Measurements from ENCODE around the gene TMEM53. TPM values are rescaled to one million over a fixed set of nuclear protein-coding genes. Genes with fewer than 3 reads are reported as not detected.

Gene TMEM53
- total RNA-seq, 2 experiments from 2014 or later = 0.64 to 1.2 TPM

DNA sequence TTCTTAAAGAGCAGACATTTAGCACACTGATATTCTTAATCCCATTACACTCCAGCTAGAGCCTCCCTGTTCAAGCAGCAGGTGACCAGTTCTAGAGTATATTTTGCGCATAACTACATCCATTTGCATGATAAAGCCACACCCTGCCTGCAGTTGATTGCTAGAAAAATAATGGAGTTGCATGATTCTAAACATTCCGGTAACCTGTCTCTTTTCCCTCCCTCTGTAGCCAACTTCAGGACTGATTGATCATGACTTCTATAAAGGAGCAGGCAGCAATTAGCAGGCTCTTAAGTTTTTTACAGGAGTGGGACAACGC lies 15.1 kb upstream of the TMEM53 start:
- Histone ChIP-seq H3K27me3 (ENCODE audit: control insufficient read depth in 1 of 2, insufficient read depth in 2 of 2, low read length in 2 of 2) (no peaks in the 10 kb centered on the region), H3K27ac (ENCODE audit: low read depth in 1 of 2, low read length in 2 of 2) (no peak overlapping the region), H3K4me1 (ENCODE audit: insufficient read depth, low read length) (no peaks in the 10 kb centered on the region), H3K4me3 (ENCODE audit: low read length) (no peak overlapping the region), H3K36me3 (ENCODE audit: insufficient read depth, low read length) (no peaks in the 10 kb centered on the region), H3K9me3 (ENCODE audit: control insufficient read depth in 1 of 2, insufficient read depth in 1 of 2, low read length in 2 of 2) (no peaks in the 10 kb centered on the region)
- Mint-ChIP-seq H3K4me3 (no peak overlapping the region), H3K27ac (no peak overlapping the region), H3K36me3 (ENCODE audit: low read depth) (no peaks in the 10 kb centered on the region), H3K4me1 (ENCODE audit: low read depth) (no peaks in the 10 kb centered on the region), H3K9me3 (no peaks in the 10 kb centered on the region), H3K27me3 (peaks cover 5% of the 10 kb centered on the region)
- TF ChIP-seq, protein P1, sequence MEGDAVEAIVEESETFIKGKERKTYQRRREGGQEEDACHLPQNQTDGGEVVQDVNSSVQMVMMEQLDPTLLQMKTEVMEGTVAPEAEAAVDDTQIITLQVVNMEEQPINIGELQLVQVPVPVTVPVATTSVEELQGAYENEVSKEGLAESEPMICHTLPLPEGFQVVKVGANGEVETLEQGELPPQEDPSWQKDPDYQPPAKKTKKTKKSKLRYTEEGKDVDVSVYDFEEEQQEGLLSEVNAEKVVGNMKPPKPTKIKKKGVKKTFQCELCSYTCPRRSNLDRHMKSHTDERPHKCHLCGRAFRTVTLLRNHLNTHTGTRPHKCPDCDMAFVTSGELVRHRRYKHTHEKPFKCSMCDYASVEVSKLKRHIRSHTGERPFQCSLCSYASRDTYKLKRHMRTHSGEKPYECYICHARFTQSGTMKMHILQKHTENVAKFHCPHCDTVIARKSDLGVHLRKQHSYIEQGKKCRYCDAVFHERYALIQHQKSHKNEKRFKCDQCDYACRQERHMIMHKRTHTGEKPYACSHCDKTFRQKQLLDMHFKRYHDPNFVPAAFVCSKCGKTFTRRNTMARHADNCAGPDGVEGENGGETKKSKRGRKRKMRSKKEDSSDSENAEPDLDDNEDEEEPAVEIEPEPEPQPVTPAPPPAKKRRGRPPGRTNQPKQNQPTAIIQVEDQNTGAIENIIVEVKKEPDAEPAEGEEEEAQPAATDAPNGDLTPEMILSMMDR (IDR thresholded peaks at IDR 0.05) = no peak
- DNase-seq (no peak), ATAC-seq (ENCODE audit: poor library complexity) (no peak)
- POLR2A ChIA-PET = no interaction called here
- CTCF ChIA-PET = no interaction called here
- intact Hi-C loops (cut with DNase I, micrococcal nuclease) = no loop called here

DNA sequence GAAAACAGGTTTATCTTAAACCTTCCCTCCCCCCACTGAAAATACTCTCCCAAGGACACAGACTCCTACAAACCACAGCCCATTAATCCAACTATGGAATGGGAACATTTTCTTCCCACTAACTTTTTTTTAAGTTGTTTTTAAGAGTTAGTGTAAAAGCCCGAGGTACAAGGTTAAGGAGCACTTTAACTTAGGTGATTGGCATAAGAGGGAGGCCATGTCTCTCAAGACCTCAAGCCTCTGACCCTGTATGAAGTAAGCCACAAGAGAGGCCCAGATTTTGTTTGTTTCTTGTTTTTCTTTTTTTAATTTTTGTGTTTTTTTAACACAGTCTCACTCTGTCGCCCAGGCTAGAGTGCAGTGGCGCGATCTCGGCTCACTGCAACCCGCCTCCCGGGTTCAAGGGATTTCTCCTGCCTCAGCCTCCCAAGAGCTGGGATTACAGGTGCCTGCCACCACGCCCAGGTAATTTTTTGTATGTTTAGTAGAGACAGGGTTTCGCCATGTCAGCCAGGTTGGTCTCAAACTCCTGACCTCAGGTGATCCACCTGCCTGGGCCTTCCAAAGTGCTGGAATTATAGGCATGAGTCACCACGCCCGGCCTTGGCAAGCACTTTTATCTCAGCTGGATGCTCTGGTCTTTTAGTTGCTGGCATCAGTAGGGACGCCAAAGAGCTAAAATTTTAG lies 14.6 kb upstream of the TMEM53 start:
- H3K27ac Mint-ChIP-seq = no peak overlapping the region
- POLR2A ChIA-PET = no interaction called here
- TF ChIP-seq, protein P1 (IDR thresholded peaks at IDR 0.05) = no peak
- no peak overlapping the region for H3K4me3 Mint-ChIP-seq
- intact Hi-C loops (cut with DNase I, micrococcal nuclease) = no loop called here
- no peaks in the 10 kb centered on the region for H3K4me1 Mint-ChIP-seq (ENCODE audit: low read depth)
- Histone ChIP-seq H3K4me1 (ENCODE audit: insufficient read depth, low read length) (no peaks in the 10 kb centered on the region), H3K9me3 (ENCODE audit: control insufficient read depth in 1 of 2, insufficient read depth in 1 of 2, low read length in 2 of 2) (no peaks in the 10 kb centered on the region), H3K4me3 (ENCODE audit: low read length) (no peak overlapping the region), H3K27me3 (ENCODE audit: control insufficient read depth in 1 of 2, insufficient read depth in 2 of 2, low read length in 2 of 2) (no peaks in the 10 kb centered on the region), H3K27ac (ENCODE audit: low read depth in 1 of 2, low read length in 2 of 2) (no peak overlapping the region), H3K36me3 (ENCODE audit: insufficient read depth, low read length) (no peaks in the 10 kb centered on the region)
- H3K27me3 Mint-ChIP-seq = peaks cover 5% of the 10 kb centered on the region
- H3K9me3 Mint-ChIP-seq = no peaks in the 10 kb centered on the region
- no peaks in the 10 kb centered on the region for H3K36me3 Mint-ChIP-seq (ENCODE audit: low read depth)
- CTCF ChIA-PET = no interaction called here
- DNase-seq (no peak), ATAC-seq (ENCODE audit: poor library complexity) (no peak)

DNA sequence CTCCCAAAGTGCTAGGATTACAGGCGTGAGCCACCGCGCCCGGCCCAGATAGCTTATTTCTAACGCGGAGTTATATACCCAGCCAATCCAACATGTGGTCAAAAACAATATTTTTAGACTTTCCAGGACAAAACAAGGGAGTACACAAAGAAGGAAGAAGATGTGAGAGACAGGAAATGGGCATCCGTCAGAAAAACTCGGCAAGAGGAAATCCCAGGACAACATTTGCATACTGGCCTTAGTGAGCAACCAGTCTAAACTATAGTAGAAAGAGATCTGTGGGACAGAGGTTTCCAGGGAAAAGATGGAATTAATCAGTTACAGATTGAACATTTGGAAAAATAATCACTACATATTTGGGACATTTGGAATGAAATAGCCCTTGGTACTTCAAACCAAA lies 11.6 kb upstream of the TMEM53 start:
- Histone ChIP-seq H3K9me3 (ENCODE audit: control insufficient read depth in 1 of 2, insufficient read depth in 1 of 2, low read length in 2 of 2) (no peaks in the 10 kb centered on the region), H3K36me3 (ENCODE audit: insufficient read depth, low read length) (no peaks in the 10 kb centered on the region), H3K4me1 (ENCODE audit: insufficient read depth, low read length) (no peaks in the 10 kb centered on the region), H3K27ac (ENCODE audit: low read depth in 1 of 2, low read length in 2 of 2) (no peak overlapping the region), H3K27me3 (ENCODE audit: control insufficient read depth in 1 of 2, insufficient read depth in 2 of 2, low read length in 2 of 2) (no peaks in the 10 kb centered on the region), H3K4me3 (ENCODE audit: low read length) (no peak overlapping the region)
- no peaks in the 10 kb centered on the region for H3K36me3 Mint-ChIP-seq (ENCODE audit: low read depth)
- H3K9me3 Mint-ChIP-seq = no peaks in the 10 kb centered on the region
- intact Hi-C loops (cut with DNase I, micrococcal nuclease) = no loop called here
- no peak overlapping the region for H3K4me3 Mint-ChIP-seq
- ChIA-PET POLR2A (no interaction called here), CTCF (no interaction called here)
- TF ChIP-seq, protein P1 (IDR thresholded peaks at IDR 0.05) = no peak
- no peaks in the 10 kb centered on the region for H3K4me1 Mint-ChIP-seq (ENCODE audit: low read depth)
- H3K27me3 Mint-ChIP-seq = no peaks in the 10 kb centered on the region
- DNase-seq (no peak), ATAC-seq (ENCODE audit: poor library complexity) (no peak)
- H3K27ac Mint-ChIP-seq = no peak overlapping the region

Measured in CD4-positive, alpha-beta T cell (primary cell).